Neuron (in vitro differentiated cells): ENCODE results near the gene TMCO4.

ENCODE experiments used
- H2AFZ ChIP-seq: one replicate; pipeline ENCODE4 v1.6.1; 2013; ENCODE audit warnings: low read depth, mild to moderate bottlenecking, inconsistent platforms, low read length, moderate library complexity
- H3K27me3 ChIP-seq: one replicate; pipeline ENCODE4 v1.6.1; 2013; ENCODE audit warnings: low read length; ENCODE audit not compliant: insufficient read depth
- H3K36me3 ChIP-seq: one replicate; pipeline ENCODE4 v1.6.1; 2013; ENCODE audit warnings: low read length; ENCODE audit not compliant: insufficient read depth
- H3K4me1 ChIP-seq: one replicate; pipeline ENCODE4 v1.6.1; 2013; ENCODE audit warnings: low read length; ENCODE audit not compliant: insufficient read depth
- H3K4me3 ChIP-seq: 2 replicates; pipeline ENCODE4 v1.5.1; 2013; ENCODE audit warnings: mild to moderate bottlenecking, low read length, moderate library complexity
- H3K9me3 ChIP-seq: one replicate; pipeline ENCODE4 v1.6.1; 2013; ENCODE audit warnings: low read length

TMCO4 gene

GRCh38 chr1:19744886-19745285 is 54.8 kb downstream of the TMCO4 start:
- peaks cover 2% of the 10 kb centered on the region for H3K27me3 ChIP-seq
- no peak overlapping the region for H3K4me3 ChIP-seq
- no peaks in the 10 kb centered on the region for H3K36me3 ChIP-seq
- H3K9me3 ChIP-seq = no peaks in the 10 kb centered on the region
- no peak overlapping the region for H2AFZ ChIP-seq
- no peaks in the 10 kb centered on the region for H3K4me1 ChIP-seq

GRCh38 chr1:19744335-19744743 is 55.4 kb downstream of the TMCO4 start:
- Histone ChIP-seq H3K9me3 (no peaks in the 10 kb centered on the region), H3K4me1 (no peaks in the 10 kb centered on the region), H3K4me3 (no peak overlapping the region), H3K36me3 (no peaks in the 10 kb centered on the region), H2AFZ (no peak overlapping the region), H3K27me3 (peaks cover 4% of the 10 kb centered on the region)

GRCh38 chr1:19743793-19744192 is 55.9 kb downstream of the TMCO4 start:
- Histone ChIP-seq H3K27me3 (peaks cover 5% of the 10 kb centered on the region), H2AFZ (no peak overlapping the region), H3K36me3 (no peaks in the 10 kb centered on the region), H3K9me3 (no peaks in the 10 kb centered on the region), H3K4me3 (no peak overlapping the region), H3K4me1 (no peaks in the 10 kb centered on the region)

- no peaks in the 10 kb centered on the region for H3K9me3 ChIP-seq
- H3K4me3 ChIP-seq = no peak overlapping the region
- H2AFZ ChIP-seq = no peak overlapping the region
- no peaks in the 10 kb centered on the region for H3K36me3 ChIP-seq
- peaks cover 9% of the 10 kb centered on the region for H3K27me3 ChIP-seq
- no peaks in the 10 kb centered on the region for H3K4me1 ChIP-seq
Measured at GRCh38 chr1:19743180-19743579, 56.5 kb downstream of the TMCO4 start.

- Histone ChIP-seq H3K36me3 (no peaks in the 10 kb centered on the region), H2AFZ (no peak overlapping the region), H3K4me3 (no peak overlapping the region), H3K9me3 (no peaks in the 10 kb centered on the region), H3K27me3 (peaks cover 14% of the 10 kb centered on the region), H3K4me1 (peaks cover 2% of the 10 kb centered on the region)
Measured at GRCh38 chr1:19739628-19740027, 60.1 kb downstream of the TMCO4 start.

GRCh38 chr1:19738669-19739068 is 61.0 kb downstream of the TMCO4 start:
- Histone ChIP-seq H2AFZ (no peak overlapping the region), H3K4me3 (no peak overlapping the region), H3K9me3 (no peaks in the 10 kb centered on the region), H3K4me1 (peaks cover 2% of the 10 kb centered on the region), H3K27me3 (peaks cover 17% of the 10 kb centered on the region), H3K36me3 (no peaks in the 10 kb centered on the region)

GRCh38 chr1:19738076-19738475 is 61.6 kb downstream of the TMCO4 start:
- Histone ChIP-seq H3K4me1 (peaks cover 2% of the 10 kb centered on the region), H3K36me3 (no peaks in the 10 kb centered on the region), H3K9me3 (no peaks in the 10 kb centered on the region), H3K4me3 (no peak overlapping the region), H3K27me3 (peaks cover 19% of the 10 kb centered on the region), H2AFZ (no peak overlapping the region)

- Histone ChIP-seq H3K9me3 (no peaks in the 10 kb centered on the region), H2AFZ (no peak overlapping the region), H3K4me1 (peaks cover 2% of the 10 kb centered on the region), H3K27me3 (peaks cover 19% of the 10 kb centered on the region), H3K36me3 (no peaks in the 10 kb centered on the region), H3K4me3 (no peak overlapping the region)
Measured at GRCh38 chr1:19737104-19737825, 62.5 kb downstream of the TMCO4 start.

GRCh38 chr1:19735440-19736127 is 64.1 kb downstream of the TMCO4 start:
- no peaks in the 10 kb centered on the region for H3K36me3 ChIP-seq
- no peak overlapping the region for H2AFZ ChIP-seq
- peaks cover 19% of the 10 kb centered on the region for H3K27me3 ChIP-seq
- H3K4me3 ChIP-seq = no peak overlapping the region
- H3K9me3 ChIP-seq = no peaks in the 10 kb centered on the region
- H3K4me1 ChIP-seq = peaks cover 2% of the 10 kb centered on the region

- H2AFZ ChIP-seq = no peak overlapping the region
- peaks cover 2% of the 10 kb centered on the region for H3K4me1 ChIP-seq
- peaks cover 17% of the 10 kb centered on the region for H3K27me3 ChIP-seq
- no peaks in the 10 kb centered on the region for H3K36me3 ChIP-seq
- H3K4me3 ChIP-seq = no peak overlapping the region
- H3K9me3 ChIP-seq = peaks cover 2% of the 10 kb centered on the region
Measured at GRCh38 chr1:19734472-19734999, 65.2 kb downstream of the TMCO4 start.

GRCh38 chr1:19734056-19734455 is 65.7 kb downstream of the TMCO4 start:
- Histone ChIP-seq H3K27me3 (peaks cover 16% of the 10 kb centered on the region), H3K36me3 (no peaks in the 10 kb centered on the region), H2AFZ (no peak overlapping the region), H3K4me3 (no peak overlapping the region), H3K9me3 (peaks cover 2% of the 10 kb centered on the region), H3K4me1 (peaks cover 2% of the 10 kb centered on the region)

- Histone ChIP-seq H3K4me3 (no peak overlapping the region), H3K9me3 (peaks cover 2% of the 10 kb centered on the region), H3K36me3 (no peaks in the 10 kb centered on the region), H3K27me3 (peaks cover 14% of the 10 kb centered on the region), H3K4me1 (peaks cover 2% of the 10 kb centered on the region), H2AFZ (no peak overlapping the region)
Measured at GRCh38 chr1:19733615-19734014, 66.1 kb downstream of the TMCO4 start.

GRCh38 chr1:19731311-19731821 is 68.3 kb downstream of the TMCO4 start:
- no peaks in the 10 kb centered on the region for H3K36me3 ChIP-seq
- no peak overlapping the region for H2AFZ ChIP-seq
- H3K4me3 ChIP-seq = no peak overlapping the region
- H3K4me1 ChIP-seq = no peaks in the 10 kb centered on the region
- peaks cover 7% of the 10 kb centered on the region for H3K27me3 ChIP-seq
- H3K9me3 ChIP-seq = peaks cover 2% of the 10 kb centered on the region
